Mesothelial cell of epicardium (in vitro differentiated cells): Measurements from ENCODE around the gene FGF21. TPM values are rescaled to one million over a fixed set of nuclear protein-coding genes. Genes with fewer than 3 reads are reported as not detected.

Experiments
- DNase-seq, 2 experiments: peaks; one replicate each; pipeline ENCODE4 v3.0.0; 2021; ENCODE audit warnings: low spot score in 2 of 2; ENCODE audit not compliant: unreplicated experiment in 2 of 2
- H3K27ac Mint-ChIP-seq: 2 replicates; pipeline ENCODE4 v1.8.0; 2021; ENCODE audit warnings: mixed read lengths
- H3K27me3 Mint-ChIP-seq: 2 replicates; pipeline ENCODE4 v1.8.0; 2021; ENCODE audit warnings: low read depth, mixed read lengths
- H3K36me3 Mint-ChIP-seq: 2 replicates; pipeline ENCODE4 v1.8.0; 2021; ENCODE audit warnings: mixed read lengths
- H3K4me1 Mint-ChIP-seq: 2 replicates; pipeline ENCODE4 v1.8.0; 2021; ENCODE audit warnings: mixed read lengths
- H3K4me3 Mint-ChIP-seq: 2 replicates; pipeline ENCODE4 v1.8.0; 2021; ENCODE audit warnings: mild to moderate bottlenecking, moderate library complexity, mixed read lengths
- H3K9me3 Mint-ChIP-seq: 2 replicates; pipeline ENCODE4 v1.8.0; 2021; ENCODE audit warnings: mixed read lengths
- CTCF ChIP-seq: fragments of 200-600 bp; sonication (generic); IDR thresholded peaks from one replicate; pipeline ENCODE4 v1.5.0; 2021; ENCODE audit warnings: antibody characterized with exemption; ENCODE audit not compliant: unreplicated experiment
- total RNA-seq: library from RNA; stranded (reverse); gene quantifications from 3 replicates; pipeline ENCODE4 v1.2.1, GENCODE V29; 2021

The FGF21 gene
- total RNA-seq = not detected in 3 replicates

- Mint-ChIP-seq H3K4me1 (peaks cover 21% of the 10 kb centered on the region), H3K9me3 (no peaks in the 10 kb centered on the region)
Measured at GRCh38 chr19:48755084-48755641, at the start of gene FGF21. Gene FGF21, plus strand, starts transcription at chr19:48755524. Its CDS starts 713 bp downstream, at chr19:48756237.

GRCh38 chr19:48708471-48708870 lies 46.9 kb upstream of the FGF21 start:
- Mint-ChIP-seq H3K36me3 (peaks cover 37% of the 10 kb centered on the region), H3K9me3 (peaks cover 8% of the 10 kb centered on the region), H3K4me3 (no peak overlapping the region), H3K27ac (no peak overlapping the region), H3K27me3 (no peaks in the 10 kb centered on the region), H3K4me1 (peaks cover 13% of the 10 kb centered on the region)
- no peak for DNase-seq
- TF ChIP-seq CTCF = no peak

More at GRCh38 chr19:48755084-48755641, at the start of gene FGF21:
- H3K27me3 Mint-ChIP-seq = peaks cover 19% of the 10 kb centered on the region
- TF ChIP-seq CTCF = no peak
- H3K36me3 Mint-ChIP-seq = no peaks in the 10 kb centered on the region
- DNase-seq = no peak
- H3K27ac Mint-ChIP-seq = peak within 1 kb of the TSS; percentile 76
- no peak within 1 kb of the TSS for H3K4me3 Mint-ChIP-seq

GRCh38 chr19:48711106-48711662 lies 44.1 kb upstream of the FGF21 start:
- Mint-ChIP-seq H3K27me3 (no peaks in the 10 kb centered on the region), H3K4me1 (peaks cover 30% of the 10 kb centered on the region), H3K27ac (no peak overlapping the region), H3K4me3 (no peak overlapping the region), H3K9me3 (peaks cover 8% of the 10 kb centered on the region), H3K36me3 (peaks cover 18% of the 10 kb centered on the region)
- no peak for TF ChIP-seq CTCF
- DNase-seq = no peak

GRCh38 chr19:48713041-48713863 lies 42.1 kb upstream of the FGF21 start:
- no peaks in the 10 kb centered on the region for H3K27me3 Mint-ChIP-seq
- peak; percentile 11 for TF ChIP-seq CTCF
- H3K4me1 Mint-ChIP-seq = peaks cover 39% of the 10 kb centered on the region
- H3K27ac Mint-ChIP-seq = peak overlapping the region; percentile 90
- peaks cover 14% of the 10 kb centered on the region for H3K36me3 Mint-ChIP-seq
- peaks cover 8% of the 10 kb centered on the region for H3K9me3 Mint-ChIP-seq
- peak in 1 of 2 experiments; percentile 46 for DNase-seq
- H3K4me3 Mint-ChIP-seq = peak overlapping the region; percentile 90

- DNase-seq = peak; percentile 98 to 99
- H3K4me1 Mint-ChIP-seq = peaks cover 38% of the 10 kb centered on the region
- H3K36me3 Mint-ChIP-seq = peaks cover 12% of the 10 kb centered on the region
- no peaks in the 10 kb centered on the region for H3K27me3 Mint-ChIP-seq
- H3K4me3 Mint-ChIP-seq = peak overlapping the region; percentile 90
- peaks cover 4% of the 10 kb centered on the region for H3K9me3 Mint-ChIP-seq
- H3K27ac Mint-ChIP-seq = peak overlapping the region; percentile 97
- no peak for TF ChIP-seq CTCF
Measured at GRCh38 chr19:48713864-48714755, 41.2 kb upstream of the FGF21 start.
